ENCODE measurements around the gene THRAP3.

DNA sequence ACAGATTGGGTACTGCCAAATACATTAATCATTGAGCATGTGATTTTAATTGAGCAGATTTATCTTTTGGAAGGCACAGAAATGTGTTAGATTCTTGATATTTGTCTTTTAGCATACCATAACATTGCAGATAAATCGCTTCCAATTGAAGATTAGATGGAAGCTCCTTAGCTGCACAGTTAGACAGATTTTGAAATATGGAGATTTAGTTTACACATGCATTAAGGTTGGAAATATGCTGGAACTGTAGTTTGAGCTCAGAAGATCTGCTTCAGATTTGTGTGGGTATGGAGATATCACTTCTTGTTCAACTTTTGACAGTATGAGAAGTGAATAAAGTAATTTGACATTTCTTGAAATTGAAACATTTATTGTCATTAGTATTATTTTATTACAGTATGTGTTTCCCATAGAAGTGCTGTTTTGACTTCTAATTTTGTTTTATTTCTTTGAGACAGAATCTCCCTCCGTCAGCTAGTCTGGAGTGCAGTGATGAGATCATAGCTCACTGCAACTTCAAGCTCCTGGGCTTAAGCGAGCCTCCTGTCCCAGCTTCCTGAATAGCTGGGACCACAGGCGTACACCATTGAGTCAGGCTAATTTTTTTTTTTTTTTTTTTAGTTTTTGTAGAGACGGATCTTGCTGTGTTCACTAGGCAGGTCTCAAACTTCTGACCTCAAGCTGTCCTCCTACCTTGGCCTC is 29.1 kb downstream of the THRAP3 start:
- TF ChIP-seq POLR2A (IDR thresholded peaks at IDR 0.05; ENCODE audit: low read depth, low read length) (no peak), TAF1 (IDR thresholded peaks at IDR 0.05; ENCODE audit: borderline replicate concordance, low read depth, low read length) (no peak)

All from GM12892 (cell line).